WERI-Rb-1 (cell line): Measurements from ENCODE around the gene WNT5A.

ENCODE experiments used
- DNase-seq: peaks from one replicate; pipeline ENCODE4 v3.0.0-alpha.2; 2020
- H3K27ac ChIP-seq: fragments of 250-450 bp; sonication (Bioruptor Pico); 2 replicates; pipeline ENCODE4 v1.5.1; 2020; ENCODE audit warnings: mild to moderate bottlenecking, moderate library complexity
- H3K27me3 ChIP-seq: fragments of 250-450 bp; sonication (Bioruptor Pico); 2 replicates; pipeline ENCODE4 v1.5.1; 2021; ENCODE audit warnings: mild to moderate bottlenecking, low read depth, moderate library complexity; ENCODE audit not compliant: insufficient read depth, severe bottlenecking
- H3K36me3 ChIP-seq: fragments of 250-450 bp; sonication (Bioruptor Pico); 2 replicates; pipeline ENCODE4 v1.5.1; 2020; ENCODE audit warnings: mild to moderate bottlenecking, moderate library complexity
- H3K4me3 ChIP-seq: 2 replicates; pipeline ENCODE4 v1.5.1; 2011; ENCODE audit warnings: low read depth, mild to moderate bottlenecking, control low read depth, low read length
- H3K9me3 ChIP-seq: fragments of 250-450 bp; sonication (Bioruptor Pico); 2 replicates; pipeline ENCODE4 v1.5.1; 2021; ENCODE audit warnings: mild to moderate bottlenecking, moderate library complexity; ENCODE audit not compliant: severe bottlenecking
- CTCF ChIP-seq: IDR thresholded peaks from 2 replicates; pipeline ENCODE4 v1.5.1; 2011; ENCODE audit warnings: low read depth, mild to moderate bottlenecking, control low read depth, inconsistent platforms, low read length

The WNT5A gene

GRCh38 chr3:55487381-55488241 is 505 bp upstream of the WNT5A start:
- H3K27me3 ChIP-seq: peaks cover 38% of the 10 kb centered on the region
- H3K27ac ChIP-seq: no peak overlapping the region
- TF ChIP-seq CTCF: no peak
- no peaks in the 10 kb centered on the region for H3K36me3 ChIP-seq
- H3K4me3 ChIP-seq: peak overlapping the region; percentile 84
- peak; percentile 42 for DNase-seq
- H3K9me3 ChIP-seq: no peaks in the 10 kb centered on the region

- DNase-seq: peak; percentile 53
- Histone ChIP-seq H3K36me3 (no peaks in the 10 kb centered on the region), H3K27ac (no peak overlapping the region), H3K4me3 (peak overlapping the region; percentile 84), H3K27me3 (peaks cover 50% of the 10 kb centered on the region), H3K9me3 (no peaks in the 10 kb centered on the region)
- TF ChIP-seq CTCF: no peak
These were observed 827 bp downstream of the WNT5A start for GRCh38 chr3:55486101-55486856.

- peak; percentile 73 for TF ChIP-seq CTCF
- Histone ChIP-seq H3K27ac (no peak overlapping the region), H3K9me3 (no peaks in the 10 kb centered on the region), H3K36me3 (no peaks in the 10 kb centered on the region), H3K4me3 (peak overlapping the region; percentile 84), H3K27me3 (peaks cover 60% of the 10 kb centered on the region)
- peak; percentile 76 for DNase-seq
These were observed 2.0 kb downstream of the WNT5A start for GRCh38 chr3:55484801-55485791.

GRCh38 chr3:55484191-55484689 is 2.9 kb downstream of the WNT5A start:
- Histone ChIP-seq H3K4me3 (no peak overlapping the region), H3K9me3 (no peaks in the 10 kb centered on the region), H3K27me3 (peaks cover 60% of the 10 kb centered on the region), H3K27ac (no peak overlapping the region), H3K36me3 (no peaks in the 10 kb centered on the region)
- no peak for TF ChIP-seq CTCF
- DNase-seq: no peak
